NCI-H1436 (cell line): ENCODE results near the gene ADGRL1.

Experiments
- DNase-seq: peaks from one replicate; lab custom pipeline; 2025; lab: John Stamatoyannopoulos, UW

ADGRL1 gene

GRCh38 chr19:14112809-14113385 lies 93.1 kb downstream of the ADGRL1 start:
- DNase-seq = no peak

GRCh38 chr19:14112051-14112808 lies 93.7 kb downstream of the ADGRL1 start:
- no peak for DNase-seq

GRCh38 chr19:14111486-14111885 lies 94.5 kb downstream of the ADGRL1 start:
- no peak for DNase-seq

DNA sequence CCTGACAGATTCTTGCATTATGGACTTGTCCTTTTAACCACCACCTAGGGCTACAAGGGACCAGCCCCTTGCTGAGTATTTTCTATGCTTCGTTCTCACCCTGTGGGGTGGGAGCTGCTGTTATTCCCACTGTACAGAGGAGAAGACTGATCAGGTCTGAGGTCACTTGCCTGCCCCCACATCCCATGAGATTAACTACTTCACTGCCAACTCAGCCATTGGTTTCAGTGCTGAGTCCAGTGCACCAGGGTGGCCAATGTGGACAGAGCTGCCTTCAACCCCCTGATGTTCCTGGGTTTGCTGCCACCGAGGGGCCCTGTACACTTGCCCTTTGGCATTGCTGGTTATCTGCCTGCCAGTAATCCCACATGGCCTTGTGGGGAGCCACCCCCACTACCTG lies 95.3 kb downstream of the ADGRL1 start:
- DNase-seq = no peak

GRCh38 chr19:14107581-14108461 lies 98.1 kb downstream of the ADGRL1 start:
- DNase-seq = no peak

- no peak for DNase-seq
Measured at GRCh38 chr19:14106840-14107239, 99.1 kb downstream of the ADGRL1 start.

DNA sequence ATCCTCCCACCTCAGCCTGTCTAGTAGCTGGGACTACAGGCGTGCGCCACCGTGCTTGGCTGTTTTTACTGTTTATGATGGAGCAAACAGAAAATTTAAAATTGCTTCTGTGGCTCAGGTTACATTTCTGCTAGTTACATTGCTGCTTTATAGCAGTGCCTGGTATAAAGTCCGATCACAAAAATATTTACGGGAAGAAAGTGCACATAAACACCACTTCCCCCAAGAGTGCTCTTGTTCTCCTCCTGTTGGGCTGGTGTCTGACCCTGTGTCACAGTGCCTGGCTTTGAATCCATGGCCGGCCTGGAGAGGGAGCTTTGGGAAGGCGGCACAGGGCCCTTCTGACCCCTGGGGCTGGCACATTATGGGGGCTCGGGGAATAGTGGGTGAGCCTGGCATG lies 100.3 kb downstream of the ADGRL1 start:
- DNase-seq = no peak

DNA sequence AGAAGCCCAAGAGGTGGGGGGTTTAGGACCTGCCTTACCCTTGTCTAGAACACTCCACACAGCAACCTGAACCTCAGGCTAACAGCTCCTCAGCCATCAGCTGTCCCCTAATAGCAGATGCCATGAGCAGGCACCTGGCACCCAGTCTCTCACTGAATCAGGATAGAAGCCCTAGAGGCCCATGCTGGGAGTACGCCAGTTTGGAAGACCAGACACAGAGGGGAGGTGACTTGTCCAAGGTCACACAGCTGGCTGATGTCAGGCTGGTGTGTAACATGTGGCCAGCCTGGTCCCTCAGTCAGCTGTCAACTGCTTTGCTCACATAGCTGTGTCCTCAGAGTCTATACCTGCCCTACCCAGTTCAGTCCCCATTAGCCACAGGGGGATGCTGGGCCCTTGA lies 102.7 kb downstream of the ADGRL1 start:
- DNase-seq = no peak

DNA sequence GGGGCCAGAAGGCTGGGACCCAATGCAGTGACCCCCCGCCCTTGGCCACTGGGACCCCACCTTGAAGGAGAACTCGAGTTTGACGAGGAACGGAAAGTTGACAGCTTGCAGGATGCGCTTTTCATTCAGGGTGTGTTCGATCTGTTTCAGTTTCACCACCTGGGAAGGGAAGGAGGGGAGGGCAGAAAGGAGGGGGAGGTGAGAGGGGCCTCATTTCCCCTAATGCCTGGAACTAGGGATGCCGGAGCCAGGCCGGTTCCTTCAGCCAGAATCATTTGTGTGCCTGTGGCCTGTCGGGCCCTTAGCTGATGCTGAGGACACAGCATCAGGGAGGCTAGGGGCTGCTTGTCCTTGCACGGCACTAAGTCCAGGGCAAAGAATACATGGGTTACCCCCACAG lies 103.2 kb downstream of the ADGRL1 start:
- no peak for DNase-seq

DNA sequence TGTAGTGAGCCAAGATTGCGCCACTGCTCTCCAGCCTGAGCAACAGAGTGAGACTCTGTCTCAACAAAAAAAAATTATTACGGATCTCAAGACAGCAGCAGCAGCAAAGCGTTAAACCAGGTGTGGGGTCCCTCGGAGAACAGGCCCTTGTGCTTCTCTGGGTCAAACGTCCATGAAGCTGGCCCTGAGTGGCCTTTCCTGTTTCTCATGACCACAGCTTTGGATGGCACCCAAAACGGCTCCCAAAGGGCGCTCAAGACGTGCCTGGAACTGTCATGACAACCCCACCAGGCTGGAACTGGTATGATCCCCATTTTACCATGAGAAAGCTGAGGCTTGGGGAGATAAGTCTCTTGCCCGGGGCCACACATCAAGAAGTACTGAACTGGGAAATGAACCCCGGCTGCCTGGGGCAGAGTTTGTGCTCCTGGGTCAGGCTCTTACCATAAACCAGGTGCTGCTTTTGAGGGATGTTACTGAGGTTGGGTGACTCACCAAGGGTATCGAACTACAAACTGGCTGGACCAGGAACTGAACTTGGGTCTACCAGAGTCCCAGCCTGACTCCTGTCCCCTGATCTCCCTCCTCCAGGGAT lies 103.8 kb downstream of the ADGRL1 start:
- no peak for DNase-seq

- DNase-seq = no peak
Measured at GRCh38 chr19:14101003-14101545, 104.9 kb downstream of the ADGRL1 start.
